Measurements from ENCODE around the gene KIAA0319L.
A peak's percentile ranks its signal among the peaks of the same experiment; 100 is the strongest.
"Not testable (repeated sequence)": the region's sequence is repeated elsewhere in the genome, so short reads cannot be mapped to it uniquely, and the experiment has no call there.

The KIAA0319L gene

GRCh38 chr1:35486858-35487408, 70.3 kb downstream of the KIAA0319L start:
- DNase-seq (ENCODE audit: low spot score) = no peak

- DNase-seq (ENCODE audit: low spot score) = no peak
Observed at GRCh38 chr1:35481229-35481628, 76.0 kb downstream of the KIAA0319L start.

GRCh38 chr1:35477870-35478269, 79.3 kb downstream of the KIAA0319L start:
- DNase-seq (ENCODE audit: low spot score) = no peak

GRCh38 chr1:35475856-35476674, 81.1 kb downstream of the KIAA0319L start:
- no peak for DNase-seq (ENCODE audit: low spot score)

- no peak for DNase-seq (ENCODE audit: low spot score)
Observed at GRCh38 chr1:35475356-35475755, 81.8 kb downstream of the KIAA0319L start.

GRCh38 chr1:35473216-35473615, 84.0 kb downstream of the KIAA0319L start:
- DNase-seq (ENCODE audit: low spot score) = not testable (repeated sequence)

GRCh38 chr1:35470977-35471613, 86.1 kb downstream of the KIAA0319L start:
- DNase-seq (ENCODE audit: low spot score) = no peak

- DNase-seq (ENCODE audit: low spot score) = no peak
Observed at GRCh38 chr1:35466120-35466519, 91.1 kb downstream of the KIAA0319L start.

GRCh38 chr1:35463749-35464148, 93.5 kb downstream of the KIAA0319L start:
- not testable (repeated sequence) for DNase-seq (ENCODE audit: low spot score)

- no peak for DNase-seq (ENCODE audit: low spot score)
Observed at GRCh38 chr1:35463232-35463631, 94.0 kb downstream of the KIAA0319L start.

GRCh38 chr1:35461966-35462651, 95.1 kb downstream of the KIAA0319L start:
- DNase-seq (ENCODE audit: low spot score) = no peak

GRCh38 chr1:35460796-35461195, 96.4 kb downstream of the KIAA0319L start:
- DNase-seq (ENCODE audit: low spot score) = no peak

GRCh38 chr1:35454616-35455015, 102.6 kb downstream of the KIAA0319L start:
- peak; percentile 38 for DNase-seq (ENCODE audit: low spot score)

GRCh38 chr1:35454176-35454575, 103.0 kb downstream of the KIAA0319L start:
- DNase-seq (ENCODE audit: low spot score) = no peak

- no peak for DNase-seq (ENCODE audit: low spot score)
Observed at GRCh38 chr1:35453031-35453430, 104.2 kb downstream of the KIAA0319L start.

- no peak for DNase-seq (ENCODE audit: low spot score)
Observed at GRCh38 chr1:35452106-35452774, 105.0 kb downstream of the KIAA0319L start.

- peak; percentile 68 for DNase-seq (ENCODE audit: low spot score)
Observed at GRCh38 chr1:35451125-35451528, 106.1 kb downstream of the KIAA0319L start.

GRCh38 chr1:35449334-35450008, 107.7 kb downstream of the KIAA0319L start:
- peak; percentile 76 for DNase-seq (ENCODE audit: low spot score)

- peak; percentile 78 for DNase-seq (ENCODE audit: low spot score)
Observed at GRCh38 chr1:35448344-35448801, 108.8 kb downstream of the KIAA0319L start.

GRCh38 chr1:35447278-35447677, 109.9 kb downstream of the KIAA0319L start:
- no peak for DNase-seq (ENCODE audit: low spot score)

GRCh38 chr1:35444519-35444774, 112.8 kb downstream of the KIAA0319L start:
- DNase-seq (ENCODE audit: low spot score) = no peak

Measured in hepatic stellate cell (primary cell).